IMR-90 (cell line): Measurements from ENCODE around the gene RALGAPA2. TPM values are rescaled to one million over a fixed set of nuclear protein-coding genes. Genes with fewer than 3 reads are reported as not detected.

Source experiments
- ATAC-seq: fragments of 200-7000 bp; cut with Tn5 transposase; 2 replicates; pipeline ENCODE4 v1.9.1; 2020; ENCODE audit warnings: low read depth, mild to moderate bottlenecking, moderate library complexity
- BruUV-seq: library from RNA; stranded (reverse); fragments of 400-500 nt; replicated peaks from 2 replicates; lab custom pipeline; 2021; lab: Mats Ljungman, UMichigan
- CTCF ChIA-PET: fragments of 300-600 bp; formaldehyde crosslinking; extraction: SDS; loops from one replicate; lab custom pipeline; 2021; ENCODE audit warnings: antibody characterized with exemption; lab: Yijun Ruan, JAX
- POLR2A ChIA-PET: fragments of 300-600 bp; sonication (Branson Sonifier 250); formaldehyde crosslinking; loops from one replicate; lab custom pipeline; 2022; ENCODE audit warnings: antibody characterized with exemption; ENCODE audit not compliant: unreplicated experiment; lab: Charles Lee
- DNase-seq: peaks from one replicate; pipeline ENCODE4 v3.0.0; 2013
- H2AFZ ChIP-seq: replicated peaks from 2 replicates; pipeline ENCODE3; 2013; ENCODE audit warnings: low read length, mild to moderate bottlenecking; ENCODE audit not compliant: poor library complexity
- H2AK5ac ChIP-seq: 2 replicates; pipeline ENCODE4 v1.6.1; 2013; ENCODE audit warnings: low read depth, low read length, inconsistent platforms
- H2AK9ac ChIP-seq: replicated peaks from 2 replicates; pipeline ENCODE3; 2013; ENCODE audit warnings: mild to moderate bottlenecking, low read depth, low read length, moderate library complexity; ENCODE audit not compliant: poor library complexity
- H2BK120ac ChIP-seq: 2 replicates; pipeline ENCODE4 v1.6.1; 2013; ENCODE audit warnings: low read depth, low read length, inconsistent platforms
- H2BK15ac ChIP-seq: 3 replicates; pipeline ENCODE4 v1.6.1; 2013; ENCODE audit warnings: low read depth, low read length, inconsistent platforms
- H2BK20ac ChIP-seq: 2 replicates; pipeline ENCODE4 v1.6.1; 2013; ENCODE audit warnings: low read depth, mild to moderate bottlenecking, inconsistent platforms, low read length, moderate library complexity
- H2BK5ac ChIP-seq: 2 replicates; pipeline ENCODE4 v1.6.1; 2013; ENCODE audit warnings: mild to moderate bottlenecking, low read depth, low read length, inconsistent platforms; ENCODE audit not compliant: poor library complexity, severe bottlenecking
- H3K14ac ChIP-seq: replicated peaks from 2 replicates; pipeline ENCODE4 v1.6.1; 2013; ENCODE audit warnings: low read depth, low read length, inconsistent platforms
- H3K18ac ChIP-seq: 2 replicates; pipeline ENCODE4 v1.6.1; 2013; ENCODE audit warnings: low read depth, low read length, control low read depth
- H3K23ac ChIP-seq: 2 replicates; pipeline ENCODE4 v1.6.1; 2013; ENCODE audit warnings: low read depth, low read length, inconsistent platforms
- H3K27ac ChIP-seq: 2 replicates; pipeline ENCODE4 v1.5.1; 2013; ENCODE audit warnings: mild to moderate bottlenecking, control low read depth, low read length; ENCODE audit not compliant: insufficient read depth
- H3K27me3 ChIP-seq: 2 replicates; pipeline ENCODE4 v1.6.1; 2013; ENCODE audit warnings: low read length; ENCODE audit not compliant: control insufficient read depth, insufficient read depth
- H3K36me3 ChIP-seq: 2 replicates; pipeline ENCODE4 v1.6.1; 2013; ENCODE audit warnings: low read length, mixed read lengths; ENCODE audit not compliant: control insufficient read depth, insufficient read depth
- H3K4ac ChIP-seq: 2 replicates; pipeline ENCODE4 v1.6.1; 2013; ENCODE audit warnings: low read depth, low read length, inconsistent platforms
- H3K4me1 ChIP-seq: 2 replicates; pipeline ENCODE4 v1.6.1; 2013; ENCODE audit warnings: low read length, mixed read lengths; ENCODE audit not compliant: control insufficient read depth, insufficient read depth
- H3K4me2 ChIP-seq: 2 replicates; pipeline ENCODE4 v1.6.1; 2013; ENCODE audit warnings: low read depth, mild to moderate bottlenecking, control low read depth, low read length, moderate library complexity
- H3K4me3 ChIP-seq: 2 replicates; pipeline ENCODE4 v1.5.1; 2013; ENCODE audit warnings: low read depth, mild to moderate bottlenecking, control low read depth, low read length, moderate library complexity; ENCODE audit not compliant: insufficient read depth
- H3K56ac ChIP-seq: 2 replicates; pipeline ENCODE4 v1.6.1; 2013; ENCODE audit warnings: low read length, inconsistent platforms; ENCODE audit not compliant: insufficient read depth; ENCODE audit errors: extremely low read depth
- H3K79me1 ChIP-seq, 2 experiments: 2 replicates each; pipeline ENCODE4 v1.6.1; 2013; ENCODE audit warnings: low read length in 2 of 2, inconsistent platforms in 1 of 2, low read depth in 1 of 2
- H3K9ac ChIP-seq: 2 replicates; pipeline ENCODE4 v1.6.1; 2013; ENCODE audit warnings: low read depth, low read length, control low read depth
- H3K9me1 ChIP-seq: 2 replicates; pipeline ENCODE4 v1.6.1; 2013; ENCODE audit warnings: low read length, inconsistent platforms; ENCODE audit not compliant: insufficient read depth
- H3K9me3 ChIP-seq: 2 replicates; pipeline ENCODE4 v1.6.1; 2013; ENCODE audit warnings: low read length; ENCODE audit not compliant: control insufficient read depth, insufficient read depth
- H4K20me1 ChIP-seq: 2 replicates; pipeline ENCODE4 v1.6.1; 2013; ENCODE audit warnings: low read length, inconsistent platforms; ENCODE audit not compliant: insufficient read depth
- H4K5ac ChIP-seq: 2 replicates; pipeline ENCODE4 v1.6.1; 2013; ENCODE audit warnings: mild to moderate bottlenecking, low read depth, low read length, control low read depth
- H4K8ac ChIP-seq, 2 experiments: 2 replicates each; pipeline ENCODE4 v1.6.1; 2013; ENCODE audit warnings: low read depth in 2 of 2, low read length in 2 of 2, control low read depth in 1 of 2, inconsistent platforms in 1 of 2
- H4K91ac ChIP-seq: 2 replicates; pipeline ENCODE4 v1.6.1; 2013; ENCODE audit warnings: low read depth, low read length, inconsistent platforms; ENCODE audit not compliant: insufficient read depth
- BHLHE40 ChIP-seq: fragments of 150-350 bp; IDR thresholded peaks from 2 replicates; pipeline ENCODE4 v1.6.1; 2016; ENCODE audit warnings: mild to moderate bottlenecking, low read depth, low read length
- CEBPB ChIP-seq: IDR thresholded peaks from 2 replicates; pipeline ENCODE4 v1.6.1; 2012; ENCODE audit warnings: low read depth, low read length, improper control_type of control experiment
- CHD1 ChIP-seq: IDR thresholded peaks from 2 replicates; pipeline ENCODE4 v1.6.1; 2012; ENCODE audit warnings: low read depth, low read length, improper control_type of control experiment
- FOS ChIP-seq: fragments of 150-350 bp; IDR thresholded peaks from 2 replicates; pipeline ENCODE4 v1.6.1; 2016; ENCODE audit warnings: low read depth, low read length
- MAFK ChIP-seq: IDR thresholded peaks from 2 replicates; pipeline ENCODE4 v1.6.1; 2012; ENCODE audit warnings: low read depth, low read length, improper control_type of control experiment
- MAZ ChIP-seq: IDR thresholded peaks from 2 replicates; pipeline ENCODE4 v1.6.1; 2012; ENCODE audit warnings: low read depth, mild to moderate bottlenecking, low read length, improper control_type of control experiment, moderate library complexity, borderline replicate concordance
- MXI1 ChIP-seq: IDR thresholded peaks from 2 replicates; pipeline ENCODE4 v1.6.1; 2012; ENCODE audit warnings: low read depth, mild to moderate bottlenecking, low read length, moderate library complexity, borderline replicate concordance
- NFE2L2 ChIP-seq: fragments of 150-350 bp; IDR thresholded peaks from 2 replicates; pipeline ENCODE4 v1.6.1; 2016; ENCODE audit warnings: low read depth, mild to moderate bottlenecking, low read length
- POLR2A ChIP-seq: IDR thresholded peaks from 2 replicates; pipeline ENCODE4 v1.6.1; 2012; ENCODE audit warnings: mild to moderate bottlenecking, low read depth, low read length
- RAD21 ChIP-seq: IDR thresholded peaks from 2 replicates; pipeline ENCODE4 v1.6.1; 2012; ENCODE audit warnings: low read length, improper control_type of control experiment
- RCOR1 ChIP-seq: IDR thresholded peaks from 2 replicates; pipeline ENCODE4 v1.6.1; 2012; ENCODE audit warnings: mild to moderate bottlenecking, low read length, improper control_type of control experiment; ENCODE audit not compliant: insufficient replicate concordance
- RFX5 ChIP-seq: IDR thresholded peaks from 2 replicates; pipeline ENCODE4 v1.8.0; 2012; ENCODE audit warnings: low read depth, mild to moderate bottlenecking, low read length, moderate library complexity
- SMC3 ChIP-seq: fragments of 150-350 bp; IDR thresholded peaks from 2 replicates; pipeline ENCODE4 v1.6.1; 2016; ENCODE audit warnings: low read depth, mild to moderate bottlenecking, antibody characterized with exemption, low read length, moderate library complexity
- WGBS, 2 experiments: methylation state at CpG; one replicate each; pipeline versions ENCODE4 v1.1.5 to v1.1.7; 2013; ENCODE audit warnings: missing lambda C conversion rate in 2 of 2; ENCODE audit not compliant: insufficient read length in 1 of 2; ENCODE audit errors: extremely low coverage in 2 of 2; 5-methylcytosine and 5-hydroxymethylcytosine counted together
- dilution Hi-C: fragments of 300-500 bp; cut with HindIII; formaldehyde crosslinking; loops from one replicate; pipeline ENCODE4 v1.14.3; 2018; ENCODE audit warnings: low sequenced_read_pairs; ENCODE audit not compliant: unreplicated experiment
- in situ Hi-C: fragments of 300-500 bp; cut with MboI; formaldehyde crosslinking; loops from 3 replicates; pipeline ENCODE4 v1.14.3; 2019; ENCODE audit warnings: low sequenced_read_pairs, inconsistent platforms, mixed read lengths
- intact Hi-C: fragments of 100-400 bp; cut with micrococcal nuclease; formaldehyde crosslinking; loops from 2 replicates; pipeline ENCODE4 v1.10.0; 2022
- polyA plus RNA-seq, 3 experiments: library from polyadenylated mRNA; depleted of rRNA; stranded (reverse); fragments of >200 nt; gene quantifications; 2 replicates each; pipeline ENCODE4 v1.2.3, GENCODE V29; 2012; ENCODE audit warnings: low replicate concordance in 1 of 3
- total RNA-seq: library from RNA; depleted of rRNA; stranded (reverse); fragments of >200 nt; gene quantifications from 2 replicates; pipeline ENCODE4 v1.2.3, GENCODE V29; 2012
- TF ChIP-seq, protein P1 (sequence below): fragments of 150-350 bp; IDR thresholded peaks from 2 replicates; pipeline ENCODE4 v1.6.1; 2016; ENCODE audit warnings: low read depth, mild to moderate bottlenecking, low read length, moderate library complexity, borderline replicate concordance
- TF ChIP-seq, protein P2 (sequence below): conservative IDR thresholded peaks from 2 replicates; pipeline ENCODE4 v1.5.1; 2012; ENCODE audit warnings: mild to moderate bottlenecking, low read depth, low read length, improper control_type of control experiment
- TF ChIP-seq, protein P3 (sequence below): fragments of 150-350 bp; IDR thresholded peaks from 2 replicates; pipeline ENCODE4 v1.6.1; 2017; ENCODE audit warnings: mild to moderate bottlenecking, antibody characterized with exemption, low read length, low read depth

The RALGAPA2 gene
- total and polyA plus RNA-seq, 2 of the 4 experiments (the other 2 are of a cell fraction): 1.3 to 3.9 TPM

DNA sequence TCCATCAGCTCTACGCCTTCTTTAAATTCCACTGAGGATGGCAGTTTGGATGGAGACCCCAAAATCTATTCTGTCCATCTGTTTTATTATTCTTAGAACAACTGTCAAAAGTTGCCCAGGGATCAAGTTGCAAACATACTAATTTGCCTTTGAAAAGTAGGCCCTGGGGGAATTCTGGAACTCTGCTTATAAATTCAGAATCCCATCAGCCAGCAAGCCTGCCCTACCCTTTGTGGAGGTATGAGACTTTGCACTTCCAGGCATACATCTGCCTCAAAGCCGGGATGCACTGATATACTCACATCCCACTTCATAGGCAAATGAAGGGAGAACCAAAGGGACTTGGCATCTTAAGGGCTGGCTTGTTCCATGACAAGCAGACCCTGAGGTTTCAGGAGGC lies 250.9 kb downstream of the RALGAPA2 start:
- dilution Hi-C loops: no loop called here

More for the DNA sequence above, 250.9 kb downstream of the RALGAPA2 start:
- Histone ChIP-seq H3K27me3 (no peaks in the 10 kb centered on the region), H3K27ac (no peak overlapping the region), H3K4me2 (no peak overlapping the region), H3K14ac (no peak overlapping the region), H2AK5ac (no peak overlapping the region), H3K79me1 (no peaks in the 10 kb centered on the region), H2BK15ac (no peak overlapping the region), H3K23ac (no peak overlapping the region), H2AK9ac (no peak overlapping the region), H3K36me3 (no peaks in the 10 kb centered on the region), H2BK5ac (no peak overlapping the region), H3K18ac (no peak overlapping the region), H2BK20ac (no peak overlapping the region), H2BK120ac (no peak overlapping the region), H3K9ac (no peak overlapping the region), H4K8ac (no peak overlapping the region), H3K9me1 (0 out of 2 replicates have a peak, but pooled peaks cover under 1% of the 10 kb centered on the region), H4K5ac (no peak overlapping the region), H3K56ac (no peak overlapping the region), H4K20me1 (no peaks in the 10 kb centered on the region), H2AFZ (no peak overlapping the region), H3K9me3 (no peaks in the 10 kb centered on the region), H3K4me1 (peaks cover 6% of the 10 kb centered on the region), H3K4ac (no peak overlapping the region; the same call in 1 of the 2 replicates), H4K91ac (no peak overlapping the region), H3K4me3 (no peak overlapping the region)
- DNase-seq (no peak), ATAC-seq (no peak)
- no TSS peak for BruUV-seq
- ChIA-PET POLR2A (no interaction called here), CTCF (no interaction called here)
- intact Hi-C loops: no loop called here
- in situ Hi-C loops: no loop called here
- TF ChIP-seq RAD21 (no peak), BHLHE40 (no peak), MXI1 (no peak), RCOR1 (no peak), RFX5 (no peak), MAZ (no peak), POLR2A (no peak), NFE2L2 (no peak), FOS (no peak), MAFK (no peak), CEBPB (no peak), SMC3 (no peak), CHD1 (no peak)
- TF ChIP-seq, protein P1, sequence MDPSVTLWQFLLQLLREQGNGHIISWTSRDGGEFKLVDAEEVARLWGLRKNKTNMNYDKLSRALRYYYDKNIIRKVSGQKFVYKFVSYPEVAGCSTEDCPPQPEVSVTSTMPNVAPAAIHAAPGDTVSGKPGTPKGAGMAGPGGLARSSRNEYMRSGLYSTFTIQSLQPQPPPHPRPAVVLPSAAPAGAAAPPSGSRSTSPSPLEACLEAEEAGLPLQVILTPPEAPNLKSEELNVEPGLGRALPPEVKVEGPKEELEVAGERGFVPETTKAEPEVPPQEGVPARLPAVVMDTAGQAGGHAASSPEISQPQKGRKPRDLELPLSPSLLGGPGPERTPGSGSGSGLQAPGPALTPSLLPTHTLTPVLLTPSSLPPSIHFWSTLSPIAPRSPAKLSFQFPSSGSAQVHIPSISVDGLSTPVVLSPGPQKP: no peak
- TF ChIP-seq, protein P2, sequence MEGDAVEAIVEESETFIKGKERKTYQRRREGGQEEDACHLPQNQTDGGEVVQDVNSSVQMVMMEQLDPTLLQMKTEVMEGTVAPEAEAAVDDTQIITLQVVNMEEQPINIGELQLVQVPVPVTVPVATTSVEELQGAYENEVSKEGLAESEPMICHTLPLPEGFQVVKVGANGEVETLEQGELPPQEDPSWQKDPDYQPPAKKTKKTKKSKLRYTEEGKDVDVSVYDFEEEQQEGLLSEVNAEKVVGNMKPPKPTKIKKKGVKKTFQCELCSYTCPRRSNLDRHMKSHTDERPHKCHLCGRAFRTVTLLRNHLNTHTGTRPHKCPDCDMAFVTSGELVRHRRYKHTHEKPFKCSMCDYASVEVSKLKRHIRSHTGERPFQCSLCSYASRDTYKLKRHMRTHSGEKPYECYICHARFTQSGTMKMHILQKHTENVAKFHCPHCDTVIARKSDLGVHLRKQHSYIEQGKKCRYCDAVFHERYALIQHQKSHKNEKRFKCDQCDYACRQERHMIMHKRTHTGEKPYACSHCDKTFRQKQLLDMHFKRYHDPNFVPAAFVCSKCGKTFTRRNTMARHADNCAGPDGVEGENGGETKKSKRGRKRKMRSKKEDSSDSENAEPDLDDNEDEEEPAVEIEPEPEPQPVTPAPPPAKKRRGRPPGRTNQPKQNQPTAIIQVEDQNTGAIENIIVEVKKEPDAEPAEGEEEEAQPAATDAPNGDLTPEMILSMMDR: no peak
- TF ChIP-seq, protein P3, sequence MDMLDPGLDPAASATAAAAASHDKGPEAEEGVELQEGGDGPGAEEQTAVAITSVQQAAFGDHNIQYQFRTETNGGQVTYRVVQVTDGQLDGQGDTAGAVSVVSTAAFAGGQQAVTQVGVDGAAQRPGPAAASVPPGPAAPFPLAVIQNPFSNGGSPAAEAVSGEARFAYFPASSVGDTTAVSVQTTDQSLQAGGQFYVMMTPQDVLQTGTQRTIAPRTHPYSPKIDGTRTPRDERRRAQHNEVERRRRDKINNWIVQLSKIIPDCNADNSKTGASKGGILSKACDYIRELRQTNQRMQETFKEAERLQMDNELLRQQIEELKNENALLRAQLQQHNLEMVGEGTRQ: no peak
- WGBS, 2 experiments: no CpG with 5 or more reads among the region's 2 CpGs
